ENCODE measurements around the gene ETF1. TPM values are rescaled to one million over a fixed set of nuclear protein-coding genes. Genes with fewer than 3 reads are reported as not detected.

The ETF1 gene
- total RNA-seq, 5 donors from 2014 or later (not counting 1 experiment from before 2014, with no cell fraction given), result 40.1 to 115 (median 43.2) TPM

- DNase-seq (no peak), ATAC-seq (replicated peaks in 1 of 4) (no peak)
- peaks cover 0 to 8% of the 10 kb centered on the region in 2 experiments for H3K4me1 ChIP-seq (ENCODE audit: control insufficient read depth in 1 of 2, extremely low read depth in 1 of 2, insufficient read depth in 2 of 2, low read length in 2 of 2)
- ChIA-PET POLR2A (interaction anchor here (0.6 to 1.2 kb wide), 3 partner anchors 12 to 663 kb away, joined by 3 to 5 read pairs (median 4); no protein-coding TSS in a partner anchor), CTCF (no interaction called here)
- H3K27me3 ChIP-seq (replicated peaks in 1 of 2; ENCODE audit: control insufficient read depth in 2 of 2, extremely low read depth in 1 of 2, insufficient read depth in 2 of 2, low read length in 1 of 2), result no peaks in the 10 kb centered on the region
- H3K4me3 Mint-ChIP-seq, result no peak overlapping the region
- no peaks in the 10 kb centered on the region for H3K27me3 Mint-ChIP-seq
- peaks cover 29% of the 10 kb centered on the region for H3K36me3 Mint-ChIP-seq
- no peak overlapping the region for H3K27ac Mint-ChIP-seq
- H3K4me3 ChIP-seq (ENCODE audit: control insufficient read depth in 1 of 2, extremely low read depth in 1 of 2, low read length in 1 of 2), result no peak overlapping the region
- peaks cover 50 to 66% (median 61%) of the 10 kb centered on the region in 3 donors for H3K4me1 Mint-ChIP-seq
- H3K27ac ChIP-seq (ENCODE audit: low read length), result no peak overlapping the region
- no peaks in the 10 kb centered on the region for H3K9me3 Mint-ChIP-seq
- peaks cover 0 to 17% of the 10 kb centered on the region in 2 donors for H3K36me3 ChIP-seq (ENCODE audit: control insufficient read depth in 2 of 2, extremely low read depth in 1 of 2, insufficient read depth in 1 of 2, low read length in 1 of 2)
- WGBS (ENCODE audit: insufficient coverage), result 99% methylated on average over 8 of the region's 8 CpGs
- H3K9me3 ChIP-seq, result no peaks in the 10 kb centered on the region
These were observed 13.2 kb downstream of the ETF1 start for GRCh38 chr5:138529812-138530211.

- H3K27ac Mint-ChIP-seq, result peak overlapping the region in 1 of 2 donors; percentile 23
These were observed 14.1 kb downstream of the ETF1 start for GRCh38 chr5:138528744-138529469.

GRCh38 chr5:138528208-138528607, 14.8 kb downstream of the ETF1 start:
- no peaks in the 10 kb centered on the region for H3K27me3 ChIP-seq (replicated peaks in 1 of 2; ENCODE audit: control insufficient read depth in 2 of 2, extremely low read depth in 1 of 2, insufficient read depth in 2 of 2, low read length in 1 of 2)
- Mint-ChIP-seq H3K4me3 (no peak overlapping the region), H3K9me3 (no peaks in the 10 kb centered on the region), H3K27me3 (no peaks in the 10 kb centered on the region), H3K36me3 (peaks cover 22% of the 10 kb centered on the region), H3K4me1 (peaks cover 42 to 56% (median 52%) of the 10 kb centered on the region in 3 donors), H3K27ac (no peak overlapping the region)
- POLR2A ChIA-PET, result interaction anchor here (0.6 to 0.7 kb wide), 4 partner anchors 13 to 548 kb away, joined by 3 to 4 read pairs (median 4); no protein-coding TSS in a partner anchor
- CTCF ChIA-PET, result interaction anchor here in 1 of 2 donors (0.6 kb wide), 1 partner anchor 20 kb away, joined by 3 read pairs; no protein-coding TSS in a partner anchor
- no peak overlapping the region for H3K4me3 ChIP-seq (ENCODE audit: control insufficient read depth in 1 of 2, extremely low read depth in 1 of 2, low read length in 1 of 2)
- no peak for ATAC-seq (replicated peaks in 1 of 4)
- no CpG with 5 or more reads among the region's 1 CpG for WGBS (ENCODE audit: insufficient coverage)
- DNase-seq, result no peak
- H3K36me3 ChIP-seq (ENCODE audit: control insufficient read depth in 2 of 2, extremely low read depth in 1 of 2, insufficient read depth in 1 of 2, low read length in 1 of 2), result peaks cover 0 to 5% of the 10 kb centered on the region in 2 donors
- no peak overlapping the region for H3K27ac ChIP-seq (ENCODE audit: low read length)
- H3K9me3 ChIP-seq, result no peaks in the 10 kb centered on the region
- peaks cover 0 to 8% of the 10 kb centered on the region in 2 experiments for H3K4me1 ChIP-seq (ENCODE audit: control insufficient read depth in 1 of 2, extremely low read depth in 1 of 2, insufficient read depth in 2 of 2, low read length in 2 of 2)

More at GRCh38 chr5:138528744-138529469, 14.1 kb downstream of the ETF1 start:
- Histone ChIP-seq H3K36me3 (ENCODE audit: control insufficient read depth in 2 of 2, extremely low read depth in 1 of 2, insufficient read depth in 1 of 2, low read length in 1 of 2) (peaks cover 0 to 11% of the 10 kb centered on the region in 2 donors), H3K27me3 (replicated peaks in 1 of 2; ENCODE audit: control insufficient read depth in 2 of 2, extremely low read depth in 1 of 2, insufficient read depth in 2 of 2, low read length in 1 of 2) (no peaks in the 10 kb centered on the region), H3K4me1 (ENCODE audit: control insufficient read depth in 1 of 2, extremely low read depth in 1 of 2, insufficient read depth in 2 of 2, low read length in 2 of 2) (peaks cover 0 to 8% of the 10 kb centered on the region in 2 experiments), H3K27ac (ENCODE audit: low read length) (no peak overlapping the region), H3K9me3 (no peaks in the 10 kb centered on the region), H3K4me3 (ENCODE audit: control insufficient read depth in 1 of 2, extremely low read depth in 1 of 2, low read length in 1 of 2) (no peak overlapping the region)
- Mint-ChIP-seq H3K4me3 (no peak overlapping the region), H3K27me3 (no peaks in the 10 kb centered on the region), H3K36me3 (peaks cover 26% of the 10 kb centered on the region), H3K4me1 (peaks cover 44 to 59% (median 52%) of the 10 kb centered on the region in 3 donors), H3K9me3 (no peaks in the 10 kb centered on the region)
- POLR2A ChIA-PET, result interaction anchor here (0.6 to 1.2 kb wide), 3 partner anchors 13 to 19 kb away, joined by 3 to 5 read pairs (median 3); no protein-coding TSS in a partner anchor
- CTCF ChIA-PET, result no interaction called here
- no peak for ATAC-seq (replicated peaks in 1 of 4)
- DNase-seq, result no peak
- 100% methylated on average over 2 of the region's 7 CpGs for WGBS (ENCODE audit: insufficient coverage)

- peaks cover 41 to 56% (median 50%) of the 10 kb centered on the region in 3 donors for H3K4me1 Mint-ChIP-seq
- no peaks in the 10 kb centered on the region for H3K9me3 Mint-ChIP-seq
- Histone ChIP-seq H3K9me3 (no peaks in the 10 kb centered on the region), H3K27ac (ENCODE audit: low read length) (no peak overlapping the region), H3K4me1 (ENCODE audit: control insufficient read depth in 1 of 2, extremely low read depth in 1 of 2, insufficient read depth in 2 of 2, low read length in 2 of 2) (peaks cover 0 to 8% of the 10 kb centered on the region in 2 experiments), H3K27me3 (replicated peaks in 1 of 2; ENCODE audit: control insufficient read depth in 2 of 2, extremely low read depth in 1 of 2, insufficient read depth in 2 of 2, low read length in 1 of 2) (no peaks in the 10 kb centered on the region), H3K36me3 (ENCODE audit: control insufficient read depth in 2 of 2, extremely low read depth in 1 of 2, insufficient read depth in 1 of 2, low read length in 1 of 2) (peaks cover 0 to 5% of the 10 kb centered on the region in 2 donors), H3K4me3 (ENCODE audit: control insufficient read depth in 1 of 2, extremely low read depth in 1 of 2, low read length in 1 of 2) (no peak overlapping the region)
- no peaks in the 10 kb centered on the region for H3K27me3 Mint-ChIP-seq
- no peak overlapping the region for H3K4me3 Mint-ChIP-seq
- ATAC-seq (replicated peaks in 1 of 4) (no peak), DNase-seq (no peak)
- ChIA-PET CTCF (interaction anchor here in 1 of 2 donors (1.2 to 1.6 kb wide), 2 partner anchors 11 to 23 kb away, joined by 3 to 6 read pairs; no protein-coding TSS in a partner anchor), POLR2A (interaction anchor here (0.5 to 0.6 kb wide), 2 partner anchors 24 to 847 kb away, joined by 3 to 7 read pairs; no protein-coding TSS in a partner anchor)
- no CpG with 5 or more reads among the region's 1 CpG for WGBS (ENCODE audit: insufficient coverage)
- peak overlapping the region in 1 of 2 donors; percentile 61 for H3K27ac Mint-ChIP-seq
- H3K36me3 Mint-ChIP-seq, result peaks cover 21% of the 10 kb centered on the region
These were observed 15.9 kb downstream of the ETF1 start for GRCh38 chr5:138527170-138527569.

GRCh38 chr5:138523406-138523805, 19.6 kb downstream of the ETF1 start:
- ChIA-PET CTCF (interaction anchor here in 1 of 2 donors (0.6 kb wide), 1 partner anchor 74 kb away, joined by 3 read pairs; no protein-coding TSS in a partner anchor), POLR2A (interaction anchor here in 1 of 2 donors (0.7 kb wide), 1 partner anchor 56 kb away, joined by 3 read pairs; no protein-coding TSS in a partner anchor)
- Mint-ChIP-seq H3K4me1 (peaks cover 24 to 44% (median 43%) of the 10 kb centered on the region in 3 donors), H3K27ac (peak overlapping the region in 1 of 2 donors; percentile 45), H3K36me3 (peaks cover 12% of the 10 kb centered on the region), H3K4me3 (no peak overlapping the region), H3K9me3 (no peaks in the 10 kb centered on the region), H3K27me3 (no peaks in the 10 kb centered on the region)
- DNase-seq (no peak), ATAC-seq (replicated peaks in 1 of 4) (no peak)
- Histone ChIP-seq H3K4me1 (ENCODE audit: control insufficient read depth in 1 of 2, extremely low read depth in 1 of 2, insufficient read depth in 2 of 2, low read length in 2 of 2) (no peaks in the 10 kb centered on the region), H3K4me3 (ENCODE audit: control insufficient read depth in 1 of 2, extremely low read depth in 1 of 2, low read length in 1 of 2) (no peak overlapping the region), H3K27me3 (replicated peaks in 1 of 2; ENCODE audit: control insufficient read depth in 2 of 2, extremely low read depth in 1 of 2, insufficient read depth in 2 of 2, low read length in 1 of 2) (no peaks in the 10 kb centered on the region), H3K27ac (ENCODE audit: low read length) (no peak overlapping the region), H3K36me3 (ENCODE audit: control insufficient read depth in 2 of 2, extremely low read depth in 1 of 2, insufficient read depth in 1 of 2, low read length in 1 of 2) (peaks cover 3% of the 10 kb centered on the region in 2 donors), H3K9me3 (no peaks in the 10 kb centered on the region)
- 92% methylated on average over 1 of the region's 5 CpGs for WGBS (ENCODE audit: insufficient coverage)

- CTCF ChIA-PET, result interaction anchor here in 1 of 2 donors (0.8 kb wide), 1 partner anchor 1169 kb away, joined by 3 read pairs; no protein-coding TSS in a partner anchor
- Mint-ChIP-seq H3K27ac (peak overlapping the region; percentile 1 to 3), H3K36me3 (peaks cover 18% of the 10 kb centered on the region), H3K4me1 (peaks cover 24 to 33% (median 29%) of the 10 kb centered on the region in 3 donors), H3K27me3 (no peaks in the 10 kb centered on the region), H3K4me3 (no peak overlapping the region), H3K9me3 (no peaks in the 10 kb centered on the region)
- Histone ChIP-seq H3K4me3 (ENCODE audit: control insufficient read depth in 1 of 2, extremely low read depth in 1 of 2, low read length in 1 of 2) (no peak overlapping the region), H3K4me1 (ENCODE audit: control insufficient read depth in 1 of 2, extremely low read depth in 1 of 2, insufficient read depth in 2 of 2, low read length in 2 of 2) (no peaks in the 10 kb centered on the region), H3K36me3 (ENCODE audit: control insufficient read depth in 2 of 2, extremely low read depth in 1 of 2, insufficient read depth in 1 of 2, low read length in 1 of 2) (peaks cover 14 to 26% of the 10 kb centered on the region in 2 donors), H3K9me3 (no peaks in the 10 kb centered on the region), H3K27me3 (replicated peaks in 1 of 2; ENCODE audit: control insufficient read depth in 2 of 2, extremely low read depth in 1 of 2, insufficient read depth in 2 of 2, low read length in 1 of 2) (no peaks in the 10 kb centered on the region), H3K27ac (ENCODE audit: low read length) (no peak overlapping the region)
- DNase-seq (no peak), ATAC-seq (replicated peaks in 1 of 4) (no peak)
- WGBS (ENCODE audit: insufficient coverage), result no CpG with 5 or more reads among the region's 1 CpG
- POLR2A ChIA-PET, result no interaction called here
These were observed 22.1 kb downstream of the ETF1 start for GRCh38 chr5:138520971-138521370.
